K562 (cell line): ENCODE data around the gene ALDH16A1. TPM values are rescaled to one million over a fixed set of nuclear protein-coding genes. Genes with fewer than 3 reads are reported as not detected.

Source experiments
- ARID2 ChIP-seq: fragments of 450-650 bp; IDR thresholded peaks from 2 replicates; pipeline ENCODE4 v1.6.1; 2017; ENCODE audit warnings: antibody characterized with exemption, mild to moderate bottlenecking
- FUS ChIP-seq: fragments of 200-400 bp; formaldehyde crosslinking; optimal IDR thresholded peaks from 2 replicates; pipeline ENCODE3; 2017; ENCODE audit warnings: low read depth, low read length
- GABPA ChIP-seq: fragments of 200-800 bp; sonication (Bioruptor generic); conservative IDR thresholded peaks from 2 replicates; pipeline ENCODE4 v1.6.1; 2016; ENCODE audit warnings: low read depth, missing genetic modification characterization, missing compliant biosample characterization
- HDGF ChIP-seq: fragments of 450-650 bp; IDR thresholded peaks from 2 replicates; pipeline ENCODE4 v1.6.1; 2016
- KLF10 ChIP-seq: fragments of 250-450 bp; sonication (Bioruptor Pico); IDR thresholded peaks from 2 replicates; pipeline ENCODE4 v1.6.1; 2021; ENCODE audit warnings: matching md5 sums
- LARP7 ChIP-seq: fragments of 450-650 bp; IDR thresholded peaks from 2 replicates; pipeline ENCODE4 v1.6.1; 2016
- MEIS2 ChIP-seq: fragments of 450-650 bp; IDR thresholded peaks from 2 replicates; pipeline ENCODE4 v1.6.1; 2014; ENCODE audit warnings: mild to moderate bottlenecking; ENCODE audit not compliant: partially characterized antibody
- NR4A1 ChIP-seq, 2 experiments: fragments of 250-450 bp in 1 of 2; fragments of 450-650 bp in 1 of 2; sonication (Bioruptor Pico) in 1 of 2; IDR thresholded peaks; 2 replicates each; pipeline versions ENCODE4 v1.4.0 to v1.6.1; 2016 to 2020; ENCODE audit warnings: mild to moderate bottlenecking in 2 of 2, missing compliant biosample characterization in 1 of 2, missing genetic modification characterization in 1 of 2, moderate library complexity in 1 of 2
- SAFB ChIP-seq: fragments of 200-400 bp; formaldehyde crosslinking; IDR thresholded peaks from 2 replicates; pipeline ENCODE4 v1.6.1; 2017; ENCODE audit warnings: low read depth, low read length, borderline replicate concordance
- SMAD3 ChIP-seq: fragments of 450-650 bp; formaldehyde crosslinking; conservative IDR thresholded peaks from 2 replicates; pipeline ENCODE4 v1.4.0; 2020; ENCODE audit warnings: mild to moderate bottlenecking
- SUPT5H ChIP-seq: fragments of 450-650 bp; IDR thresholded peaks from 2 replicates; pipeline ENCODE4 v1.6.1; 2016
- TEAD4 ChIP-seq, 2 experiments: sonication (generic) in 1 of 2; formaldehyde crosslinking in 1 of 2; IDR thresholded peaks; 2 replicates each; pipeline versions ENCODE4 v1.6.1 to v1.8.0; 2012 to 2022; ENCODE audit warnings: borderline replicate concordance in 1 of 2, inconsistent platforms in 1 of 2, low read length in 1 of 2, mild to moderate bottlenecking in 1 of 2, missing genetic modification reagents in 1 of 2
- ZFX ChIP-seq: sonication (generic); formaldehyde crosslinking; IDR thresholded peaks from 2 replicates; pipeline ENCODE4 v1.8.0; 2022; ENCODE audit warnings: mild to moderate bottlenecking, missing genetic modification reagents, moderate library complexity
- ZKSCAN1 ChIP-seq: fragments of 150-350 bp; IDR thresholded peaks from 2 replicates; pipeline ENCODE4 v1.6.1; 2016; ENCODE audit warnings: low read depth, low read length
- ZNF384 ChIP-seq: IDR thresholded peaks from 2 replicates; pipeline ENCODE4 v1.6.1; 2012; ENCODE audit warnings: low read depth, low read length, improper control_type of control experiment
- ZNF785 ChIP-seq: fragments of 250-450 bp; sonication (Bioruptor Pico); IDR thresholded peaks from 2 replicates; pipeline ENCODE4 v1.4.0; 2020; ENCODE audit warnings: mild to moderate bottlenecking
- ZZZ3 ChIP-seq: fragments of 450-650 bp; IDR thresholded peaks from 2 replicates; pipeline ENCODE4 v1.6.1; 2016; ENCODE audit warnings: antibody characterized with exemption, mild to moderate bottlenecking, moderate library complexity
- polyA plus RNA-seq, 8 experiments: library from polyadenylated mRNA; depleted of rRNA in 4 of 8; stranded (reverse) in 5 of 8; unstranded in 3 of 8; fragments of >200 nt; fragmentation: Nextera tagmentation in 2 of 8; fragmentation: Illumina TruSeq in 1 of 8; extraction: Ambion mirVana in 2 of 8; extraction: Trizol in 1 of 8; gene quantifications; 2 replicates each; pipeline versions ENCODE4 v1.2.1 to v1.2.3, GENCODE V29; 2011 to 2014; ENCODE audit warnings: inconsistent platforms in 1 of 8, missing spikeins in 1 of 8
- total RNA-seq, 7 experiments: library from RNA; depleted of rRNA in 6 of 7; stranded (reverse); fragments of >200 nt in 6 of 7; fragmentation: Illumina TruSeq in 2 of 7; extraction: Trizol in 2 of 7; gene quantifications; 2 replicates each; pipeline versions ENCODE4 v1.2.1 to v1.2.3, GENCODE V29; 2011 to 2021; ENCODE audit warnings: low replicate concordance in 1 of 7
- TF ChIP-seq, protein P1 (sequence below): fragments of 450-650 bp; IDR thresholded peaks from 2 replicates; pipeline ENCODE4 v1.7.1; 2018; ENCODE audit warnings: mild to moderate bottlenecking, low read depth; ENCODE audit not compliant: partially characterized antibody
- TF ChIP-seq, protein P2 (sequence below), 2 experiments: fragments of 450-650 bp in 1 of 2; sonication (generic) in 1 of 2; formaldehyde crosslinking in 1 of 2; IDR thresholded peaks in 1 of 2; conservative IDR thresholded peaks in 1 of 2; 2 replicates each; pipeline versions ENCODE4 v1.6.1 to v1.8.1; 2016 to 2023; ENCODE audit warnings: mild to moderate bottlenecking in 2 of 2, moderate library complexity in 2 of 2, inconsistent platforms in 1 of 2, missing genetic modification reagents in 1 of 2
- TF ChIP-seq, protein P3 (sequence below): conservative IDR thresholded peaks from 2 replicates; pipeline ENCODE4 v1.6.1; 2011; ENCODE audit warnings: low read depth, mild to moderate bottlenecking, low read length; ENCODE audit not compliant: control insufficient read depth
- TF ChIP-seq, protein P4 (sequence below): sonication (generic); formaldehyde crosslinking; IDR thresholded peaks from 2 replicates; pipeline ENCODE4 v1.4.0; 2020; ENCODE audit warnings: mild to moderate bottlenecking, missing genetic modification reagents

The ALDH16A1 gene
- total and polyA plus RNA-seq, 9 of the 15 experiments (the other 6 are each of a cell fraction or from before 2014, with no cell fraction given), result 2.2 to 52.2 (median 7.6) TPM

DNA sequence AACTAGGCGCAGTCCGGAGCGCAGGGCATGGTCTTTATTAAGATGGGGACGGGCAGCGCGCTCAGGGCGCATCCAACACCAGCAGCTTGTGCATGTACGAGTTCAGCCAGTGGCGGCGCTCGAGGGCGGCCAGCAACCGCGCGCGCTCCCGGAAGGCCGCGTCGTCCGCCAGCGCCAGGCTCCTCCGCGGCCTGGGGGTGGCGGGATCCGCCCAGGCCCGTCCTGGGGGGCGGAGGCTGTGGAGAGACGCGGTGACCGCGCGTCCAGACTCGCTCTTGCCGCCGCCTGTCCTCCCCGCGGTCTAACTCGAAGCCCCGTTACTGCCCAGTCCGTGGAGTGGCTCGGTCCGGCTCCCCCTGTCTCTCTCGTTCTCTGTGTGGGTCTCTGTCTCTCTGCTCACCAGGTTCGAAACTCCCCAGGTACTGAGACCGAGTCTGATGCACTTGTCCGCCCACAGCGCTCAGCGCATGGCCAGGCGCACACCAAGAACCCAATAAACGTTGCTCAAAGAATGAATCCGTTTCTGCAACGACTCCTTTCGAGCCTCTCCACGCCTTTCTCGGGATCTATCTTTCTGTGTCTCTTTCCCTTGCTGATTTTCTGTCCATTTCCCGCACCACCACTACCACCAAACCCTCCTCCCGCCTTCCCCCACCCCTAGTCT, 30.5 kb upstream of the ALDH16A1 start (continued):
- TF ChIP-seq GABPA (peak; percentile 35; the same call in 1 of the 2 replicates), SUPT5H (peak; percentile 61; the same call in 1 of the 2 replicates), TEAD4 (IDR thresholded peaks at IDR 0.05; ENCODE audit: low read length) (0 out of 2 replicates have a peak, but pooled peaks have one; percentile 9), TEAD4 (CRISPR knock-in tag; IDR thresholded peaks at IDR 0.05; ENCODE audit: borderline replicate concordance) (no peak), KLF10 (CRISPR knock-in tag) (no peak), HDGF (peak; percentile 65; the same call in 1 of the 2 replicates), MEIS2 (peak; percentile 6), LARP7 (0 out of 2 replicates have a peak, but pooled peaks have one; percentile 75), SMAD3 (no peak), ZNF384 (peak; percentile 16; the same call in 1 of the 2 replicates), SAFB (peak; percentile 48; the same call in 1 of the 2 replicates), ZFX (CRISPR knock-in tag) (peak; percentile 84), ARID2 (peak; percentile 65; the same call in 1 of the 2 replicates), ZZZ3 (no peak), NR4A1 (CRISPR knock-in tag; IDR thresholded peaks at IDR 0.05) (0 out of 2 replicates have a peak, but pooled peaks have one; percentile 62), NR4A1 (tag; IDR thresholded peaks at IDR 0.05) (peak; percentile 69; the same call in 1 of the 2 replicates), ZKSCAN1 (0 out of 2 replicates have a peak, but pooled peaks have one; percentile 29), FUS (no peak), ZNF785 (CRISPR knock-in tag) (no peak)
- TF ChIP-seq, protein P1, sequence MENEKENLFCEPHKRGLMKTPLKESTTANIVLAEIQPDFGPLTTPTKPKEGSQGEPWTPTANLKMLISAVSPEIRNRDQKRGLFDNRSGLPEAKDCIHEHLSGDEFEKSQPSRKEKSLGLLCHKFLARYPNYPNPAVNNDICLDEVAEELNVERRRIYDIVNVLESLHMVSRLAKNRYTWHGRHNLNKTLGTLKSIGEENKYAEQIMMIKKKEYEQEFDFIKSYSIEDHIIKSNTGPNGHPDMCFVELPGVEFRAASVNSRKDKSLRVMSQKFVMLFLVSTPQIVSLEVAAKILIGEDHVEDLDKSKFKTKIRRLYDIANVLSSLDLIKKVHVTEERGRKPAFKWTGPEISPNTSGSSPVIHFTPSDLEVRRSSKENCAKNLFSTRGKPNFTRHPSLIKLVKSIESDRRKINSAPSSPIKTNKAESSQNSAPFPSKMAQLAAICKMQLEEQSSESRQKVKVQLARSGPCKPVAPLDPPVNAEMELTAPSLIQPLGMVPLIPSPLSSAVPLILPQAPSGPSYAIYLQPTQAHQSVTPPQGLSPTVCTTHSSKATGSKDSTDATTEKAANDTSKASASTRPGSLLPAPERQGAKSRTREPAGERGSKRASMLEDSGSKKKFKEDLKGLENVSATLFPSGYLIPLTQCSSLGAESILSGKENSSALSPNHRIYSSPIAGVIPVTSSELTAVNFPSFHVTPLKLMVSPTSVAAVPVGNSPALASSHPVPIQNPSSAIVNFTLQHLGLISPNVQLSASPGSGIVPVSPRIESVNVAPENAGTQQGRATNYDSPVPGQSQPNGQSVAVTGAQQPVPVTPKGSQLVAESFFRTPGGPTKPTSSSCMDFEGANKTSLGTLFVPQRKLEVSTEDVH, result peak; percentile 28
- TF ChIP-seq, protein P2, sequence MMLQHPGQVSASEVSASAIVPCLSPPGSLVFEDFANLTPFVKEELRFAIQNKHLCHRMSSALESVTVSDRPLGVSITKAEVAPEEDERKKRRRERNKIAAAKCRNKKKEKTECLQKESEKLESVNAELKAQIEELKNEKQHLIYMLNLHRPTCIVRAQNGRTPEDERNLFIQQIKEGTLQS (IDR thresholded peaks at IDR 0.05), result no peak
- TF ChIP-seq, protein P2 (CRISPR knock-in tag; conservative IDR thresholded peaks at IDR 0.05), result no peak
- TF ChIP-seq, protein P3, sequence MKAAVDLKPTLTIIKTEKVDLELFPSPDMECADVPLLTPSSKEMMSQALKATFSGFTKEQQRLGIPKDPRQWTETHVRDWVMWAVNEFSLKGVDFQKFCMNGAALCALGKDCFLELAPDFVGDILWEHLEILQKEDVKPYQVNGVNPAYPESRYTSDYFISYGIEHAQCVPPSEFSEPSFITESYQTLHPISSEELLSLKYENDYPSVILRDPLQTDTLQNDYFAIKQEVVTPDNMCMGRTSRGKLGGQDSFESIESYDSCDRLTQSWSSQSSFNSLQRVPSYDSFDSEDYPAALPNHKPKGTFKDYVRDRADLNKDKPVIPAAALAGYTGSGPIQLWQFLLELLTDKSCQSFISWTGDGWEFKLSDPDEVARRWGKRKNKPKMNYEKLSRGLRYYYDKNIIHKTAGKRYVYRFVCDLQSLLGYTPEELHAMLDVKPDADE, result peak; percentile 49
- TF ChIP-seq, protein P4, sequence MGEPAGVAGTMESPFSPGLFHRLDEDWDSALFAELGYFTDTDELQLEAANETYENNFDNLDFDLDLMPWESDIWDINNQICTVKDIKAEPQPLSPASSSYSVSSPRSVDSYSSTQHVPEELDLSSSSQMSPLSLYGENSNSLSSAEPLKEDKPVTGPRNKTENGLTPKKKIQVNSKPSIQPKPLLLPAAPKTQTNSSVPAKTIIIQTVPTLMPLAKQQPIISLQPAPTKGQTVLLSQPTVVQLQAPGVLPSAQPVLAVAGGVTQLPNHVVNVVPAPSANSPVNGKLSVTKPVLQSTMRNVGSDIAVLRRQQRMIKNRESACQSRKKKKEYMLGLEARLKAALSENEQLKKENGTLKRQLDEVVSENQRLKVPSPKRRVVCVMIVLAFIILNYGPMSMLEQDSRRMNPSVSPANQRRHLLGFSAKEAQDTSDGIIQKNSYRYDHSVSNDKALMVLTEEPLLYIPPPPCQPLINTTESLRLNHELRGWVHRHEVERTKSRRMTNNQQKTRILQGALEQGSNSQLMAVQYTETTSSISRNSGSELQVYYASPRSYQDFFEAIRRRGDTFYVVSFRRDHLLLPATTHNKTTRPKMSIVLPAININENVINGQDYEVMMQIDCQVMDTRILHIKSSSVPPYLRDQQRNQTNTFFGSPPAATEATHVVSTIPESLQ (CRISPR knock-in tag), result peak; percentile 69; the same call in 1 of the 2 replicates
